Keratinocyte (primary cell): ENCODE data around the gene HLA-DMB. TPM values are rescaled to one million over a fixed set of nuclear protein-coding genes. Genes with fewer than 3 reads are reported as not detected.

Source experiments
- DNase-seq: peaks from one replicate; pipeline ENCODE4 v3.0.0-alpha.2; 2011; ENCODE audit warnings: low read depth, missing footprints, low spot score
- FAIRE-seq: peaks from 2 replicates; lab custom pipeline; 2011; peaks lifted over from hg19 to GRCh38; lab: Jason Lieb, UNC
- H2AFZ ChIP-seq: 2 replicates; pipeline ENCODE4 v1.6.0; 2012; ENCODE audit warnings: low read length, control low read depth, inconsistent platforms; ENCODE audit not compliant: control insufficient read depth
- H3K27ac ChIP-seq: 2 replicates; pipeline ENCODE4 v1.5.1; 2011; ENCODE audit warnings: low read length; ENCODE audit not compliant: control insufficient read depth, insufficient read depth
- H3K27me3 ChIP-seq: 3 replicates; pipeline ENCODE4 v1.6.0; 2011; ENCODE audit warnings: low read length; ENCODE audit not compliant: control insufficient read depth, insufficient read depth; ENCODE audit errors: extremely low read depth
- H3K36me3 ChIP-seq, 2 experiments: 2 replicates in 1 of 2; 3 replicates in 1 of 2; pipeline ENCODE4 v1.5.1; 2011; ENCODE audit warnings: low read length in 2 of 2, mild to moderate bottlenecking in 1 of 2; ENCODE audit not compliant: control insufficient read depth in 2 of 2, insufficient read depth in 2 of 2; ENCODE audit errors: extremely low read depth in 1 of 2
- H3K4me1 ChIP-seq: 3 replicates; pipeline ENCODE4 v1.5.1; 2011; ENCODE audit warnings: low read length; ENCODE audit not compliant: control insufficient read depth, insufficient read depth; ENCODE audit errors: extremely low read depth
- H3K4me2 ChIP-seq: 3 replicates; pipeline ENCODE4 v1.6.0; 2011; ENCODE audit warnings: low read depth, low read length; ENCODE audit not compliant: control insufficient read depth, insufficient read depth; ENCODE audit errors: extremely low read depth
- H3K4me3 ChIP-seq, 3 experiments: fragments of 200-600 bp in 1 of 3; sonication (generic) in 1 of 3; 2 replicates in 2 of 3; 3 replicates in 1 of 3; pipeline ENCODE4 v1.5.1; 2011 to 2016; ENCODE audit warnings: low read length in 3 of 3, mild to moderate bottlenecking in 3 of 3, control low read depth in 2 of 3, inconsistent platforms in 1 of 3, low read depth in 1 of 3, mixed read lengths in 1 of 3, mixed run types in 1 of 3, moderate library complexity in 1 of 3; ENCODE audit not compliant: control insufficient read depth in 2 of 3, insufficient read depth in 2 of 3; ENCODE audit errors: extremely low read depth in 1 of 3
- H3K79me2 ChIP-seq: 2 replicates; pipeline ENCODE4 v1.6.0; 2012; ENCODE audit warnings: low read length; ENCODE audit not compliant: control insufficient read depth, insufficient read depth
- H3K9ac ChIP-seq: 3 replicates; pipeline ENCODE4 v1.6.0; 2011; ENCODE audit warnings: low read length; ENCODE audit not compliant: control insufficient read depth, insufficient read depth; ENCODE audit errors: extremely low read depth
- H3K9me1 ChIP-seq: 3 replicates; pipeline ENCODE4 v1.6.0; 2011; ENCODE audit warnings: low read length; ENCODE audit not compliant: control insufficient read depth, insufficient read depth; ENCODE audit errors: extremely low read depth
- H3K9me3 ChIP-seq: 2 replicates; pipeline ENCODE4 v1.5.1; 2012; ENCODE audit warnings: low read depth, low read length; ENCODE audit not compliant: control insufficient read depth
- H4K20me1 ChIP-seq: 3 replicates; pipeline ENCODE4 v1.6.0; 2011; ENCODE audit warnings: low read length; ENCODE audit not compliant: control insufficient read depth, insufficient read depth; ENCODE audit errors: extremely low read depth
- CTCF ChIP-seq, 3 experiments: IDR thresholded peaks in 1 of 3; conservative IDR thresholded peaks in 1 of 3; optimal IDR thresholded peaks in 1 of 3; 2 replicates in 2 of 3; 3 replicates in 1 of 3; pipeline versions ENCODE3 to v1.5.1; 2011; ENCODE audit warnings: low read length in 3 of 3, mild to moderate bottlenecking in 3 of 3, moderate library complexity in 2 of 3, control low read depth in 1 of 3, inconsistent platforms in 1 of 3; ENCODE audit not compliant: insufficient read depth in 2 of 3; ENCODE audit errors: extremely low read depth in 1 of 3
- EZH2 ChIP-seq: IDR thresholded peaks from one replicate; pipeline ENCODE4 v1.6.1; 2012; ENCODE audit warnings: inconsistent platforms, mild to moderate bottlenecking, low read length, moderate library complexity
- dilution Hi-C: fragments of 300-500 bp; cut with MboI; formaldehyde crosslinking; loops from one replicate; pipeline ENCODE4 v1.7.0; 2020; ENCODE audit warnings: low sequenced_read_pairs; ENCODE audit not compliant: extremely low pct_ligation_motif_present
- polyA plus RNA-seq, 5 experiments: library from polyadenylated mRNA; depleted of rRNA in 3 of 5; stranded (reverse) in 3 of 5; stranded (forward) in 1 of 5; unstranded in 1 of 5; fragments of >200 nt; gene quantifications; 1 replicate in 1 of 5; 2 replicates in 3 of 5; 3 replicates in 1 of 5; pipeline versions ENCODE4 v1.2.1 to v1.2.3, GENCODE V29; 2011 to 2012; ENCODE audit warnings: missing spikeins in 2 of 5, low read depth in 1 of 5, low replicate concordance in 1 of 5

Gene HLA-DMB
- polyA plus RNA-seq, 1 donor (not counting 4 experiments of a cell fraction or from before 2014, with no cell fraction given): not detected

- peaks cover 6% of the 10 kb centered on the region for H3K4me1 ChIP-seq
- no peaks in the 10 kb centered on the region for H4K20me1 ChIP-seq
- H3K79me2 ChIP-seq: peaks cover 3% of the 10 kb centered on the region
- H3K4me3 ChIP-seq: no peak overlapping the region
- no peak for TF ChIP-seq CTCF (optimal IDR thresholded peaks at IDR 0.05 in 1 of 3, IDR thresholded peaks at IDR 0.05 in 1 of 3, conservative IDR thresholded peaks at IDR 0.05 in 1 of 3; ENCODE audit: extremely low read depth in 1 of 3, insufficient read depth in 2 of 3, low read length in 3 of 3)
- TF ChIP-seq EZH2: no peak
- H3K27me3 ChIP-seq: no peaks in the 10 kb centered on the region
- H3K36me3 ChIP-seq: no peaks in the 10 kb centered on the region
- H3K9me3 ChIP-seq: no peaks in the 10 kb centered on the region
- H2AFZ ChIP-seq: no peak overlapping the region
- no peak overlapping the region for H3K4me2 ChIP-seq
- DNase-seq (no peak), FAIRE-seq (no peak)
- H3K9ac ChIP-seq: no peak overlapping the region
- H3K27ac ChIP-seq: no peak overlapping the region
- H3K9me1 ChIP-seq: no peaks in the 10 kb centered on the region
- dilution Hi-C loops: no loop called here
Measured at GRCh38 chr6:32962213-32962826, 21.5 kb upstream of the HLA-DMB start.

GRCh38 chr6:32960563-32960962, 19.7 kb upstream of the HLA-DMB start:
- dilution Hi-C loops: no loop called here
- no peaks in the 10 kb centered on the region for H3K9me1 ChIP-seq
- H4K20me1 ChIP-seq: no peaks in the 10 kb centered on the region
- no peak overlapping the region for H2AFZ ChIP-seq
- no peak overlapping the region for H3K4me3 ChIP-seq
- no peaks in the 10 kb centered on the region for H3K9me3 ChIP-seq
- DNase-seq (no peak), FAIRE-seq (no peak)
- no peak overlapping the region for H3K27ac ChIP-seq
- H3K36me3 ChIP-seq: no peaks in the 10 kb centered on the region
- no peak for TF ChIP-seq CTCF (optimal IDR thresholded peaks at IDR 0.05 in 1 of 3, IDR thresholded peaks at IDR 0.05 in 1 of 3, conservative IDR thresholded peaks at IDR 0.05 in 1 of 3; ENCODE audit: extremely low read depth in 1 of 3, insufficient read depth in 2 of 3, low read length in 3 of 3)
- no peak for TF ChIP-seq EZH2
- H3K27me3 ChIP-seq: no peaks in the 10 kb centered on the region
- no peaks in the 10 kb centered on the region for H3K79me2 ChIP-seq
- H3K4me2 ChIP-seq: no peak overlapping the region
- H3K4me1 ChIP-seq: no peaks in the 10 kb centered on the region
- no peak overlapping the region for H3K9ac ChIP-seq
